ENCODE measurements around the gene DSC3.

Gene DSC3

GRCh38 chr18:31042406-31043181 lies at the start of gene DSC3:
Gene DSC3, minus strand, starts transcription at chr18:31042742. Its CDS starts 82 bp downstream, at chr18:31042660.
- DNase-seq: no peak

DNA sequence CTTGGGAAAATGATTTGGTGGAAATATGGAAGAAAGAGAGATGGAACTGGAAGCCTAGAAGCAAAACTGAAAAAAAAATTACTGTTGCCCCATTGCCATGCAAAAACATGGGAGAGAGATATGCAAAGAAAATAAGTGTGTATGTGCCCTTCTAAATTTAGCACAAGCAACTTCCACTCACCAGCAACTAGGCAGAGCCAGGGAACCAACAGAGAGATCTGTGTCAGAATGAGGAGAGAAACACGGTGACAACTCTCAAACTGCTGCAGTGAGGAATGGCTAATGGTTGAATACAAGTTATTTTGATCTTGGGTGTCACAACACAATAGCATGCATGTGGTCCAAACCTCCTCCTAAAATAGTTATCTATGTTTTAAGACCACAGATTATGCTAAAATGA lies 48.8 kb upstream of the DSC3 start:
- DNase-seq: no peak

- no peak for DNase-seq
These were observed 46.0 kb upstream of the DSC3 start for GRCh38 chr18:31088532-31088931.

DNA sequence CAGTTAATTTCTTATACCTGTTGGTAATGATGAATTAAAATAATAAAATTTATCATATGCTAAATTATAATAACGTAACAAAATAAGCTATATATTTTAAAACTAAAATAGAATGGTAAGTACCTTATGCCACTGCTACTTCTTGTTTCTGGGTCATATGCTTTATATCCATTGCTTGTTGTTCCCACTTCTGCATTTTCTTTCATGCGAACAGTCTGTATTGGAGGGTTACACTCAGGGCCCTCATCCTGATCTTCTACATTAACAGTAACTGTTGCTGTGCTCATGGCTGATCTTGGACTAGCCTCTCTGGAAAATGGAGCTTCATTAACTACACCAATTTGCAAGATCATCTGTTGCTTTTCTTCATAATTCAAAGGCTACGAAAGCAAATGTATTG lies 37.4 kb upstream of the DSC3 start:
- no peak for DNase-seq

DNA sequence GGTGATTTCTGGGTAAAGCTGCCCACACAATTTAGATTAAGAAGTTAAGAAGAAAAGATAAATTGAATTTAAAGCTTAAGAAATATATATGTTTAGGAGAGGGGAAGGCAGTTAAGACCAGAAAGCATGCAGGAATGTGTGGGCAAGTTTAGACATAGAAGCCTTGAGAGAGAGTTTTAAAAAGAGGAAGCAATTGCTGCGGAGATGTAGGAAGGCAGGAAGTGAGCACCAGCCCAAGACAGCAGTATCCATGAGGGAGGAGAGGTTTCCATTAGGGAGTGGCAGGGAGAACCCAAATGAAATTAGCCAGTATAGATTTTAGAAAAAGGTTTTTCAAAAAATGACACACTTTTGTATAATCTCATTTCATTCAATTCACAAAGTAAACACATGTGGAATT lies 35.3 kb upstream of the DSC3 start:
- DNase-seq: no peak

- DNase-seq: no peak
These were observed 29.6 kb upstream of the DSC3 start for GRCh38 chr18:31072175-31072574.

DNA sequence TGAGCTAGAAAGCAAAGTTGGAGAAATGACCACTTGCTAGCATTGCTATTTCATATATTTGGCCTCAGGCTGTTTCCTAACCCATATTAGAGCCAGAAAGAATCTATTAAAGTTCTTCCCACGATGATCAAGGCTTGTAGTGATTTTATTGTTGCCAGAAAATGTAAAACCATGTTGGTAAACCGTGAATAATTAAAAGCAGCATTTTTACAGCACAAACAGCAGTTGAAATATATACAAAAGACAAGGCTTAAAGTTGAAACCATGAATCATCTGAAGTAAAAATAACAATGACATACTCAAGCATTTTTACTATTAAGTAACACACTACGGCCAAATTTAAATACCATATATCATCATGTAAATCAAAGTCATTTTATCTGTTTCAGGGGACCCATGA lies 27.7 kb upstream of the DSC3 start:
- no peak for DNase-seq

DNA sequence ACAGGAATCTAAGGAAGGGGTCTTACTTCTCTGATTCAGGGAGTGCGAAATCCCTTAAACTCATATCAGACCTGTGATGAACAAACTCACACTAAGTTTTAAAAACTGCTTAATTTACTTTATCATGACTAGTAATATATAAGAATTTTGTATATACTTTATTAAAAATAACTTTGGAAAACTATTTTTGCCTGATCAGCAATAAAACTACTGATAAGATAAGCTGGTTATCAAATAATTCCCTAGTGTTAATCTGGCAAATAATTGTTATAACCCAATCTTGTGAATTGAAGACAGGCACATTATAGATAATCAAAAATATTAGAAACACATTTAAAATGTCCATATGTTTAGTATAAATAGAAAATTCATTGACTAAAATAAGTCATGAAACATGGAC lies 23.7 kb upstream of the DSC3 start:
- no peak for DNase-seq

DNA sequence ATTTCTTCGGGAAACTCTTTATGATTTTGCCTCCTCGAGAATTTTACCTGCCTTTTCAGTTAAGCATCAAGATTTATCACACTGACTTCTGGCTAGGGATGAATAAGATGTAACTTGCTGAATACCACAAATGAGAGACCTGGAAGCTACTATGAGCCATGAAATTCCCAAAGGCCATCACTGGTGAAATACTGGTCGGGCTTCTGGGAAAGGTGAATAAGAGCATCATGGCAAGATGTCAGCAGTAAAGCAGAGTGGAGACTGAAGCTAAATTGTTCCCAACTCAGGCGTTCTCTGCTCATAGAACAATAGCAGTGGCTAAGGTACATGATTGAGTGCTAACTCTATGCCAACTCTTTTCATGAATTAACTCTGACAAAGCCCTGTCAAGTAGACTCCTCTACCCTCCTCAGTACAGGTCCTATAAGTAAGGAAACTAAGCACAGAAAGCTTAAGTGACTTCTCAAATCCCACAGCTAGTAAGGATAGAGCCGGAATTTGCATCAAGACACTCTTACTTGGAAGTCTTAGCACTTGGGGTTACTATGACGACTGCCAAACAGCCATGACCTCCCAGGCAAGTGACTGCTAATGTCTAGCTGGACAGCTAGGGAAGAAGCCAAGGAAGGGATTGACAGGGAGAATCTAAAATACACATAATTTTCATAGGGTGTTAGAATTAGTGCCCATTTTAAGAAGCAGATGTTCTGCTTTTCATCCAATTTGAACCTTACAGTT lies 22.7 kb upstream of the DSC3 start:
- no peak for DNase-seq

DNA sequence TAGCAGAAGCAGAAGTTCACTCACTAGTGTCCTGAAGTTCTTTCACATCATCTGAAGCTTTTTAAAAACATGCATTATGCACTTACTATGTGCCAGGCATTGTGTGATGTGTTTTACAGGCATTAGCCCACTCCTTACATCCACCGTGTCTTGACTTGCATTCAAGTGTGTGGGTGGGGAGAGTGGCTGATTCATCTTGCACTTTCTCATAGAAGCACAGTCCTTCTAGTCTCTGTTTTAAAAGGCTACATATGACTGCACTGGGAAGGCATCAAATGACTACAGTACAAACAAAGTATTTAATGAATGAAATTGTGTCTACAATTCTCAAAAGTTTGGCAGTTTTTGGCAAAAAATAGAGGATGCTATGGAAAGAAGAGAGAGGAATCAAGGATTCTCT lies 21.6 kb upstream of the DSC3 start:
- no peak for DNase-seq

DNA sequence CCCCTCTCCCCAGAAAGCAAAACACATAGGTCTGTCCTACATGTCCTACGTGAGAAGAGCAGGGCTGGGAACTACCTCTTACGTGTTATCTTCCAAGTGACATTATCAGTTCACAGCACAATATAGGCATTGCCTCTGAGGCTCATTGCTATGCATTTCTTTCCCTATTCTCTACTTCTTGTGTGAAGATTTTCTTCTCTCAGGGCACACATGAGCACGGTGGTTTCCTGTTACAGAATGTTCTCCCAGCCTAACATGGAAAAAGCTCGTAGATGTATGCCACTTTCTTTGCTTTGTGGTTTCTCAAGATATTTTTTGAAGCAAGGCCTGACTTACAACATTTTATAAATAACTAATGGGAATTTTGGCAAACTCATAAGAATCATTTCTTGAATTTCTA lies 19.4 kb upstream of the DSC3 start:
- DNase-seq: no peak

DNA sequence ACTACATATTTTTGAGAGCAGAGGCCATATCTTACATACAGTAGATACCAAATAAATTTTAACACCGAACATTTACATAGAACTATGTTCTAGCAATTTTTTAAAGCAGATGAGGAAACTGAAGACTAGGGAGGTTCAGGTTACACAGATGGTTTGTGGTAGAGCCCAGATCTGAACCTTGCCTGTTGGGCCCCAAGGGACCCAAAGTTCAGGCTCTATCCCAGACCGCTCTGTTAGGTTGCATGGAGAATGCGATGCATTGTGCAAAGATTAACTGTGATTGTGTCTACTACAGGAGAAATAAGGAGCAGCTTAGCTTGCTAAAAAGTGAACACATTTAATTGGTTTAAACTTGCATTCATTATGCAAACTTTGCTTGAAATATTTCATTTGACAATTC lies 16.4 kb upstream of the DSC3 start:
- DNase-seq: no peak

- DNase-seq: no peak
These were observed 15.4 kb upstream of the DSC3 start for GRCh38 chr18:31057917-31058316.

DNA sequence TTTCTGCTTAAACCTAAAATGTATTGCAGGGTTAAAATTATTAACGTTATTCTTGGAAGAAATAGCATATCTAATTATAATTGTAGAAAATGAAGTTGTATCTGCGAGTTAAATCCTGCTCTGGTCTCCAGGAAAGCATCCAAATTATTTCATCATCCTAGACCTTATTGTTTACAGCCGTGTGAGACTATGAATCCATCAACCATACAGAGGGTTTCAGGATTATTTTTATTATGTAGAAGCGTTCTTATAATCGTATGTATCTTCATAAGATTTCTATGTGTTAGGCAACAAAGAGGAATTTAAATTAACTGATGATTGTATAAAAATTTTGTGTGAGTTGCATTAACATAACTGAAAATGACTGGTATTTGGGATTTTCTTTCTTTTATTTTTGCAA lies 14.5 kb upstream of the DSC3 start:
- DNase-seq: no peak

- no peak for DNase-seq
These were observed 13.8 kb upstream of the DSC3 start for GRCh38 chr18:31056296-31056695.

- DNase-seq: no peak
These were observed 8.1 kb upstream of the DSC3 start for GRCh38 chr18:31050635-31051034.

GRCh38 chr18:31049189-31049588 lies 6.6 kb upstream of the DSC3 start:
- DNase-seq: no peak

GRCh38 chr18:31048216-31048615 lies 5.7 kb upstream of the DSC3 start:
- DNase-seq: no peak

DNA sequence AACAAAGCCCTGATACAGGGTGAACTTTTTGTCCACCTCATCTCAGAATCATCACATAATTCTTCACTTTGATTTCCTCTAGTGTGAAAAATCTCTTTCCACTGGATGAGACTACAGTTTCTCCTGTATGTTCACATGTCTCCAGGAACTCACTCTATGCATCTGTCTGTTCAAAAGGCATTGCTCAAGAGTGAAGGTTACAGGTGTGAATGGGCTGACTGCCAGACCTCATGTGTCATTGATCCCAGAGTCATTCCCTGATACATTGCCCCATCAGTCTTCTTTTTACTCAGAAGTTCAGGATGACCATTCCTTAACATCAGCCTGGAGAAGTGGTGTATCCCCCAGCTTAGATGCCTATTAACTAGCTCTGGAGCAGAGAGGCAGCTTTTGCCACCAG lies 4.4 kb upstream of the DSC3 start:
- no peak for DNase-seq

DNA sequence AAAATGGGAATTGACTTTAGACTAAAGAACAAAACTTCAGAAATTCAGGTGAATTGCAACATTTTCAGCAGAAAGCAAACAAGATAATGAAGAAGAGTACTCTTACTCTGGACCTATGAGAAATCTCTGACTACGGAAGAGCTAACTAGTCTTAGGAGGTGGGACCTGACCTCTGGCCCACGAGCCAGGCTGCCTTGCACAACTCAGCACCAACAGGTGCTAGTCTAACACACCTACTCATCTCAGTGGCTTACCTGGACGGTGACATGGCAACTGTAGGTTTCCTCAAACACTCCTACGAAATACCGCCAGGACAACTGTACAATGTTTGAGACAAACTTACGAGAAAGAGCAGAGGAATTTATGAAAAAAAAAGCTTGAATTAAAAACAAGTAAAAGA lies 3.1 kb upstream of the DSC3 start:
- DNase-seq: no peak

GRCh38 chr18:31044926-31045325 lies 2.4 kb upstream of the DSC3 start:
- DNase-seq: no peak

DNA sequence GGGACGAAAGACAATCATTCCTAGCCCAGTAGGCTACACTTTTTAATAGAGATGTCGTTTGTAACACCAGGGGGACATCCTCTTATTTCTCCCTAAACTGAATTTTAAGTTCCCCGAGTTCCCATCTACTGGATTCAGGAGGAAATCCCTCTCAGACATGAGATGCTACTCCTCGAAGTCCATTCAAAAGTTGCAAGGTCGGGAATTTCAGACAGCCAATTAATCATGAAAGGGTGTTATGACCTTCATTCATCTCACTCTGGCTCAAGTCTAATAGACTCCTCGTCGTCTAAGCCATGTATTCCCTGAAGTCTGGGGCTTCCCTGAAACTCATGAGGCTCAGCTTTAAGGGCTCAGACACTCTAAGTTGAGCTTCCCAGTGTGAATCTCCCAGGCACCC lies 1.2 kb upstream of the DSC3 start:
- DNase-seq: no peak

GRCh38 chr18:31042084-31042405 lies 497 bp downstream of the DSC3 start:
- no peak for DNase-seq

DNA sequence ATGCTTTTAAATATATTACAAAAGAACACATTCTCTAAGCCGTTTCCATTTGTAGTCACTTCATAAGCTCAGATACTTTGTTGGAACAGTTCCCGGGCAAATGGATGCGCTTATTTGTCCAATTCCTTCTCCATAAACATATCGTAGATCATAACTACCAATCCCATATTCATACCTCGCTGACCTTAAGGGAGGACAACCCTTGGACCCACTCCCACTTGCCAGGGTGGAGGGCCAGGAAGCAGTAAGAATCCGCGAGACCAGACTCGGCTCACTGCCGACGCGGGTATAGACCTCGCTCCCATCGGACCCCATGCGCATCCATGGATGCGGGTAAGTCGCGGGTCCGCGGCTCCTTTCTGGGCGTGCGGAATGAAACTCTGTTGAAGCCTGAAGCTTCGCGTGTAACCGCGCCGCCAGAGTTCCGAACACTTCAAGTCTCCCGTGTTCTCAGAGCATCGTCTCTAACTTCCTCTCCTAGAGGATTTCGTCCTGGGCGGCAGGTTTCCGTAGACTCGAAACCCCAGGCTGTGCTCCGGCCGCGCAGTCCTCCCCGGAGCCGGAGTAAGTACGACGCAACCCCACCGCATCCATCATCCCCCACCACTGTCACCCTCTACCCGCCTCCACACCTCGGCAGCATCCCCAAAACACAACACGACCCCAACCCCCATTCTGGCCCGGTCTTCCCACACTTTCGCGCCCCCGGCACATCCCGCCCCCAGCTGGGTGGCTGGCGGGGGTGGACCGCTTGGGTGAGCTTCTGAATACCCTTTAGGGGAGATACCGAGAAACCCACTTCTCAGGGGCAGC lies 1.1 kb downstream of the DSC3 start:
- no peak for DNase-seq

All from activated gamma-delta T cell treated with Interleukin-2 at 50 U/mL for 16 hours (primary cell).